HG03558 (cell line): Measurements from ENCODE around the gene DTD1.
"Not testable (repeated sequence)": the region's sequence is repeated elsewhere in the genome, so short reads cannot be mapped to it uniquely, and the experiment has no call there.

Experiments
- ATAC-seq: cut with Tn5 transposase; IDR thresholded peaks from one replicate; pipeline ENCODE4 v1.9.1; 2021; ENCODE audit warnings: moderate number of reproducible peaks; ENCODE audit not compliant: unreplicated experiment; ENCODE audit errors: extremely low read depth

The DTD1 gene

GRCh38 chr20:18731940-18732339, 144.1 kb downstream of the DTD1 start:
- ATAC-seq = no peak

GRCh38 chr20:18734525-18735189, 146.8 kb downstream of the DTD1 start:
- no peak for ATAC-seq

GRCh38 chr20:18737140-18737539, 149.3 kb downstream of the DTD1 start:
- no peak for ATAC-seq

DNA sequence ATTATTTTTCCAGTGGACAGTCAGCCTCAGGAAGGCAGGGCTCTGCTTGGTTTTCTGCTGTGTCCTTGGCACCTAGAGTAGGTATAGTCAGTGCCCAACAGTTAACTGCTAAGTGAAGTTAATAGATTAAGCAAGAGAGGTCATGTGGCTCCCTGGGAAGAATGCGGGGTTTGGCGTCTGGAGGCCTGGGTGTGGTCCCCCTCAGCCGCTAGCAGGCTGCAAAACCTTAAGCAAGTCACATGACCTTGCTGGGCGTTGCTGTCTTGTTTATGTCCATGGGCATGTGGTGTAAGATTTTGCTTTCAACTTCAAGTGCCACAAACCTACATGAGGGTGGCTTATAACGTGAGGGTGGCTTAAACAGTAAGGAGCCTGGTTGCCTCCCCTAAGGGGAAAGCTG, 150.2 kb downstream of the DTD1 start:
- ATAC-seq = no peak

DNA sequence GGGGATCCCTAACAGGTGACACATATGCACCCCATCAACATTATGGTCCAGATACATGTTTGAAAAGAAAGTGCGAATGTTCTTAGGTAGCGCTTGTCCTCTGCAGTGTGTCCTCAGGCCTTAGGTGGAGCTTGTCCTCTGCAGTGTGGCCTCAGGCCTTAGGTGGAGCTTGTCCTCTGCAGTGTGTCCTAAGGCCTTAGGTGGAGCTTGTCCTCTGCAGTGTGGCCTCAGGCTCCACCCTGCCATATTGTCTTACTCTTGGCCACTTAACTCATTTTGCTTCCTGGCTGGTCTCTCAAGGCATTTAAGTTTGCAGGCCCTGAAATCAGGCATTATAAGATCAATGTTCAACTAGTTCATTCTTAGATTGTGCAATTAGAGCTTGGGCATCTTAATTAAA, 151.0 kb downstream of the DTD1 start:
- ATAC-seq = no peak

GRCh38 chr20:18739751-18740166, 151.9 kb downstream of the DTD1 start:
- ATAC-seq = no peak

- ATAC-seq = no peak
Measured at GRCh38 chr20:18740726-18741125, 152.9 kb downstream of the DTD1 start.

DNA sequence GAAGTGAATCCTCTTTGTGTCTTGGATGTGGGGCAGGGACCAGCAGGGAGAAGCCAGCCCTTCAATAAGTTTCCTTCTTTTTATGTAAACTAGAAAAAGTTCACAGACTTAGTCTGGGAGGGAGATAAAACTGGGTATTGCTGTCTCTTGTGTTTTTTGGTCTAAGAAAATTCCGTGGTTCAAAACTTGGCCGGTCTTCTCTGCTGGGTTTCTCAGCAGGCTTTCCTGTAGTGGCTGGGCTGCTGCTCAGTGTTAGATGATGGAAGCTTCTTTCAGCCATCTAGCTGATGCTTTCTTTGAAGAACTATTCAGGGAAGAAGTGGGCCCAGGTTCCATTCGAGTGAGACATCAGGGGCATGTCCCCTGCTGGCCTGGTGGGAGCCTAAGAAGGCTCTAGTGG, 155.0 kb downstream of the DTD1 start:
- no peak for ATAC-seq

- no peak for ATAC-seq
Measured at GRCh38 chr20:18743665-18744440, 156.0 kb downstream of the DTD1 start.

- ATAC-seq = no peak
Measured at GRCh38 chr20:18747090-18747489, 159.2 kb downstream of the DTD1 start.

DNA sequence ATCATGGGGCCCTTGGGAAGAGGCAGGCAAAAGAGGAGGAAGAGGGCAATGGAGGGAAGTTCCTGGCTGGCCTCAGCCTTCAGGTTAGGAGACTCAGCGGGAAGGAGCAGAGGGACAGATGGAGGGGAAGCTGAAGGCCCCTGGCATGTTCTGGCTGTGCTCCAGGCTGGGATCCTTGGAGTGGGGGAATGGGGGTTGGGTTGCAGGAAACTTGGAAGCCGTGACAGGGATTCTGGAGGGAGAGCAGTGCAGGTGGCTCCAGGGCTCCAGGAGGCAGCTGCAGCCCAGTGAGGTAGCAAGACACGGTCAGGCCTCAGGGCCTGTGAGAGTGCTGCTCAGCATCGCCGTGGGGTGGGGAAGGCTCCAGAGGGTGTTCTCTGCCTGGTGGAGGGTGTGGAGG, 161.1 kb downstream of the DTD1 start:
- no peak for ATAC-seq

DNA sequence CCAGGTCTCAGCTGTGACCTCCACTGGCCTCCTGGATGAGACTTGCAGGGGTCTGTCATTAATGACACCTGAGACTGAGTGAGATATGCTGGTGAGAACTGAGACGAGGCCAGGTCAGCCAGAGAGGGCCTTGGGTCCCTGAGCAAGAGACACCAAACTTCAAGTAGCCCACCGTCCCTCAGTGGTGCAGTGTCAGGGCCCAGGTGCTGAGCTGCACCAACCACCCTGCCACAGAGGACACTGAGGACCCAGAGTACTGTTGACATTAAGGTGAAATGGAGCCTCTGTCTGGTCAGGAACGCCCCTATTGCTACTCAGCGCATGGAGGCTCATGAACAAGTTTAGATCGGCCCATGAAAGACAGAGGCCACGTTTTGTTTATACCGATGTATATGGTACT, 161.7 kb downstream of the DTD1 start:
- no peak for ATAC-seq

GRCh38 chr20:18750735-18751134, 162.9 kb downstream of the DTD1 start:
- ATAC-seq = no peak

DNA sequence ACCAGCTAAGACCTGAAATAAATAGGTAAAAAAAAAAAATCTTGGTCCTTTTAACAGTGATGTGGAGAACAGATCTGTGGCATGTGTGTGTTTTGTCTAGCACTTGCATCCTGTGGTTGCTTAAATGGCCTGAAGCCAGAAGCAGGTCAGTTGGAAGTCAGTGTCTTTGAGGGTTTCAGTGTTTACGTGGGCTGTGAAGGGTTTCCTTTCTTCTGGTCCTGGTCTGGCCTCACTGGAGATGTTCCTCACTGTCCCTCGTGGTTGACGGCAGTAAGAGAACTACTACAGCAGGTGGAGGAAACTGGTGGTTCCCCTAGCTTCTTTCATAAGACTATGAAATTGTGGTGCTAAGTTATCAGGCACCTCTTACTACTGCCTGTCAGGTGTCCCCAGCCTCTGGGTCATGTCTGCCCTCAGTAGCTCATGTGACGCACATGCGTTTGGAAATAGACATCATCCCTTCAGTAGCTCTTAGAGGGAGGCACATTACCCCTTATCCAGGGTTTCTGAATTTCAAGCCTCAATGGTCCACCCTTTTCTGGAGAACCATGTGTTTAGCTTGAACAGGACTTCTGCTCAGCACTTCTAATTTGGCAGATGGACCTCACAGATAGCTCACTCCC, 166.3 kb downstream of the DTD1 start:
- ATAC-seq = peak; percentile 98

DNA sequence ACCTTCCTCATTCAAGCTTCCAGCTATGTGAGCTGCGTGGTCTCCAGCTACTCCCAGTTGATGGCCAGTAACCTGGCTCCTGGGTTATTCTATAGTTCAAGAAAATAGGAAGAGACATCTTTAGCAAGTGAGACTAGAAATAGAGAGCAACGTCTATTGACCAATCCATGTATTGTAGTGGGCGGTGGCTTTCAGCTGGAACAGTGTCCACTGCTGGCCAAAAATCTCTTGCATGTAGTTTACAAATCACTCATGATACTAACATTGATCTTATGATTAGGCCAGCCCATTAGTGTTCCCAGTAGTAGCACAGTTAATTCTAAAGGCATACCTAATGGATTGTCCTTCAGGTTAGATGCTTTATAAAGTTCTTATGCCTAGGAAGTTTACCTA, 166.8 kb downstream of the DTD1 start:
- no peak for ATAC-seq

GRCh38 chr20:18760852-18761251, 173.0 kb downstream of the DTD1 start:
- not testable (repeated sequence) for ATAC-seq

- no peak for ATAC-seq
Measured at GRCh38 chr20:18767676-18768075, 179.8 kb downstream of the DTD1 start.

DNA sequence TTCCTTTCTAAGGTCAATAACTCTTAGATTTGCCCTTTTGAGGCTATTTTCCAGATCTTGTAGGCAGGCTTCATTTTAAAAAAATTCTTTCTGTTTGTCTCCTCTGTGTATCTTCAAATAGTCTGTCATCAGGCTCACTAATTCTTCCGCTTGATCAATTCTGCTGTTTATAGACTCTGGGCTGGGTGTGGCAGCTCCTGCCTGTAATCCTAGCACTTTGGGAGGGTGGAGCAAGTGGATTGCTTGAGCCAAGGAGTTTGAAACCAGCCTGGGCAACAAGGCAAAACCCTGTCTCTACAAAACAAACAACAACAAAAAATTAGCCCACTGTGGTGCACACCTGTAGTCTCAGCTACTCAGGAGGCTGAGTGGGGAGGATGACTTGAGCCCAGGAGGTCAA, 185.7 kb downstream of the DTD1 start:
- ATAC-seq = no peak

DNA sequence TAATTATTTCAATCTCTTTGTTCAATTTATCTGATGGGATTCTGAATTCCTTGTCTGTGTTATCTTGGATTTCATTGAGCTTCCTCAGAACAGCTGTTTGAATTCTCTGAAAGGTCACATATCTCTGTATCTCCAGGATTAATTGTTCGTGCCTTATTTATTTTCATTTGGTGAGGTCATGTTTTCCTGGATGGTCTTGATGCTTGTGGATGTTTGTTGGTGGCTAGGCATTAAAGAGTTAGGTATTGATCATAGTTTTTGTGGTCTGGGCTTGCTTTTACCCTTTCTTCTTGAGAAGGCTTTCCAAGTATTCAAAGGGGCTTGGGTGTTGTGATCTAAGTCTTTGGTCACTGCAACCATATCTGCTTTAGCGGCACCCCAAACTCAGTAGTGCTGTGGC, 186.4 kb downstream of the DTD1 start:
- ATAC-seq = no peak

- ATAC-seq = no peak
Measured at GRCh38 chr20:18775633-18776032, 187.8 kb downstream of the DTD1 start.

- no peak for ATAC-seq
Measured at GRCh38 chr20:18778690-18779392, 191.0 kb downstream of the DTD1 start.
